Ishikawa (cell line): Measurements from ENCODE around the gene ARID3A.

Source experiments
- EGR1 ChIP-seq: IDR thresholded peaks from 2 replicates; pipeline ENCODE4 v1.6.1; 2012
- RAD21 ChIP-seq: IDR thresholded peaks from 2 replicates; pipeline ENCODE4 v1.6.1; 2012; ENCODE audit warnings: low read depth
- TF ChIP-seq, protein P1 (sequence below): IDR thresholded peaks from 2 replicates; pipeline ENCODE4 v1.6.1; 2012

GRCh38 chr19:927351-927779 lies 1.5 kb downstream of the ARID3A start:
- no peak for TF ChIP-seq EGR1
- TF ChIP-seq, protein P1, sequence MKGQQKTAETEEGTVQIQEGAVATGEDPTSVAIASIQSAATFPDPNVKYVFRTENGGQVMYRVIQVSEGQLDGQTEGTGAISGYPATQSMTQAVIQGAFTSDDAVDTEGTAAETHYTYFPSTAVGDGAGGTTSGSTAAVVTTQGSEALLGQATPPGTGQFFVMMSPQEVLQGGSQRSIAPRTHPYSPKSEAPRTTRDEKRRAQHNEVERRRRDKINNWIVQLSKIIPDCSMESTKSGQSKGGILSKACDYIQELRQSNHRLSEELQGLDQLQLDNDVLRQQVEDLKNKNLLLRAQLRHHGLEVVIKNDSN = no peak
- no peak for TF ChIP-seq RAD21
